ENCODE results near the gene TKFC.

Gene TKFC

DNA sequence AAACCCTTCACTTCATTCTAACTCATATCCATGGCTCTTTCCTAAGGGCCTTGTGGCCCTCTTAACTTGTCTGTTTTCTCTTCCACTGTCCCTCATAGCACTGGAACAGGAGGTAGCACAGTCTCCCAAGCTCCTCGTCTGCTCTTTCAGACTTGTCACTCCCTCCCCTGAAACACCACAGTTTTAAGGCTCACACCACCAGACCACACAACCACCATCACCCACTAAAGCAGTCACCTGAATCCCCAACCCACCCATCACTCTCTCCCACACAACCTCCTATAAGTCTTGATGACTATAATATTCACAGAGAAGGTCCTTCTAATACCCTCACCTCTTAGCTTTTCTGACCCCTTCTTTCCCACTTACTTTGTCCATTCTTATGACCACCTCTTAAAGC is 26.8 kb upstream of the TKFC start:
- no peak overlapping the region for H3K4me2 ChIP-seq (ENCODE audit: low read length)
- no peaks in the 10 kb centered on the region for H3K9me3 ChIP-seq (ENCODE audit: insufficient read depth, low read length)
- H3K36me3 ChIP-seq (replicated peaks; ENCODE audit: low read depth, low read length): peaks cover 80% of the 10 kb centered on the region
- no peaks in the 10 kb centered on the region for H3K79me2 ChIP-seq (ENCODE audit: low read length)
- no peaks in the 10 kb centered on the region for H3K4me1 ChIP-seq (ENCODE audit: low read length)
- no peak overlapping the region for H3K27ac ChIP-seq (ENCODE audit: low read length)
- H3K4me3 ChIP-seq (ENCODE audit: low read length): no peak overlapping the region
- H4K20me1 ChIP-seq (ENCODE audit: insufficient read depth, low read length): no peaks in the 10 kb centered on the region
- no peak overlapping the region for H2AFZ ChIP-seq (ENCODE audit: low read depth, low read length)
- H3K27me3 ChIP-seq (ENCODE audit: low read depth, low read length): no peaks in the 10 kb centered on the region
- H3K9ac ChIP-seq (ENCODE audit: low read length): no peak overlapping the region
- TF ChIP-seq, protein P1, sequence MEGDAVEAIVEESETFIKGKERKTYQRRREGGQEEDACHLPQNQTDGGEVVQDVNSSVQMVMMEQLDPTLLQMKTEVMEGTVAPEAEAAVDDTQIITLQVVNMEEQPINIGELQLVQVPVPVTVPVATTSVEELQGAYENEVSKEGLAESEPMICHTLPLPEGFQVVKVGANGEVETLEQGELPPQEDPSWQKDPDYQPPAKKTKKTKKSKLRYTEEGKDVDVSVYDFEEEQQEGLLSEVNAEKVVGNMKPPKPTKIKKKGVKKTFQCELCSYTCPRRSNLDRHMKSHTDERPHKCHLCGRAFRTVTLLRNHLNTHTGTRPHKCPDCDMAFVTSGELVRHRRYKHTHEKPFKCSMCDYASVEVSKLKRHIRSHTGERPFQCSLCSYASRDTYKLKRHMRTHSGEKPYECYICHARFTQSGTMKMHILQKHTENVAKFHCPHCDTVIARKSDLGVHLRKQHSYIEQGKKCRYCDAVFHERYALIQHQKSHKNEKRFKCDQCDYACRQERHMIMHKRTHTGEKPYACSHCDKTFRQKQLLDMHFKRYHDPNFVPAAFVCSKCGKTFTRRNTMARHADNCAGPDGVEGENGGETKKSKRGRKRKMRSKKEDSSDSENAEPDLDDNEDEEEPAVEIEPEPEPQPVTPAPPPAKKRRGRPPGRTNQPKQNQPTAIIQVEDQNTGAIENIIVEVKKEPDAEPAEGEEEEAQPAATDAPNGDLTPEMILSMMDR (IDR thresholded peaks at IDR 0.05; ENCODE audit: low read depth, low read length): no peak
- no peak for TF ChIP-seq EZH2phosphoT487 (IDR thresholded peaks at IDR 0.05; ENCODE audit: low read depth)

DNA sequence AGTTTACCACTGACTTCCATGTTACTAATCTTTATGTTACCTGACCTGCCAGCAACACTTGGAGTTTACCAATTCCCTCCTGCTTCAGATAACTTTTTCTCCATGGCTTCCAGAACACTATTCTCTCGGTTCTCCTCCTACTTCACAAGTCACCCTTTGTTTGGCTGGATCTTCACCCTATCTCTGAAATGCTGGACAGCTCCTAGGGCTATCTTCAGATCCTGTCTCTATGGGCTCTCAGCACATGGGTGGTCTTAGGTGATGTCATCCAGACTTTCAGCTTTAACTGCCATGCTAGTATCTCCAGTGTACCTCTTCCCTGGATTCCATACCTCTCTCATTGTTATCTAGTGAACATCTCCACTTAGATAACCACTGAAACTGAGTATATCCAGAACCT is 25.7 kb upstream of the TKFC start:
- TF ChIP-seq, protein P1 (IDR thresholded peaks at IDR 0.05; ENCODE audit: low read depth, low read length): no peak
- no peak for TF ChIP-seq EZH2phosphoT487 (IDR thresholded peaks at IDR 0.05; ENCODE audit: low read depth)
- Histone ChIP-seq H4K20me1 (ENCODE audit: insufficient read depth, low read length) (no peaks in the 10 kb centered on the region), H3K36me3 (replicated peaks; ENCODE audit: low read depth, low read length) (peaks cover 80% of the 10 kb centered on the region)

DNA sequence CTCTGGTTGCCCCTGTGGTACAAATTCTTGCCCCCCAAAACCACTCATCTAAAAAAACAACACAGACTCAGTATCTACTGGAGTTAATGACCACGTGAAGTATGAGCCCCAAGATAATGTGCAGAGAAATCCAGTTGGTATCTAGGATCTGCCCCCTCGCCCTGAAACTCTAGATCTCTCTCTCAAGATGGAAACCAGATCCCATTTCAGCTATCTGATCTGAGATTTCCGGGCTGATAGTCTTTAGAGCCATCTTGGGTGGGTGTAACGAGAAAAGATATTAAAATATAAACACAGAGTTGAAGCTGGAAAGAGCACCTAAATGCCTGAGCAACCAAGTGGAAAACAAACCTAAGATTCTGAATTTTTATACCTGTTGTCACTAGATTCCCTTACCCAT is 23.9 kb upstream of the TKFC start:
- H4K20me1 ChIP-seq (ENCODE audit: insufficient read depth, low read length): no peaks in the 10 kb centered on the region

More for the DNA sequence above, 25.7 kb upstream of the TKFC start:
- Histone ChIP-seq H3K9ac (ENCODE audit: low read length) (no peak overlapping the region), H3K27ac (ENCODE audit: low read length) (no peak overlapping the region), H3K4me1 (ENCODE audit: low read length) (no peaks in the 10 kb centered on the region), H3K9me3 (ENCODE audit: insufficient read depth, low read length) (no peaks in the 10 kb centered on the region), H2AFZ (ENCODE audit: low read depth, low read length) (no peak overlapping the region), H3K27me3 (ENCODE audit: low read depth, low read length) (no peaks in the 10 kb centered on the region), H3K79me2 (ENCODE audit: low read length) (no peaks in the 10 kb centered on the region), H3K4me2 (ENCODE audit: low read length) (no peak overlapping the region), H3K4me3 (ENCODE audit: low read length) (no peak overlapping the region)

DNA sequence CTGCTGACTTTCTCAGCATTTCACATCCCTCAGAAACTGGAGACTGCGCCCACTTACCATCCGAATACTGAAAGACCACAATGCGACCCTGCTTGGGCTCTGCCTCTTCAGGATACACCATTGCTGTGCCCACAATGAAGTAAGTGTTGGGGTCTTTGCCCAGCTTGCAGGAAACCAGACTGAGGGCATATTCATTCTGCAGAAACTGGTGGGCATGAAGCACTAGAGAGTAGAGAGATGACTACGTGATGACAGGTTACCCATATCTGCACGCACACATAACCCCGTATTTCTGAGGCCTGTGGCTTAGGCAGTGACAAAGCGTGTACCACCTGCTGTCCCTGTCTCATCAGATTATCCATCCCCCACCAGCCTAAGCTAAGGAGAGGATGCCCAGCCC is 23.3 kb upstream of the TKFC start:
- Histone ChIP-seq H3K9me3 (ENCODE audit: insufficient read depth, low read length) (no peaks in the 10 kb centered on the region), H4K20me1 (ENCODE audit: insufficient read depth, low read length) (no peaks in the 10 kb centered on the region), H3K4me1 (ENCODE audit: low read length) (no peaks in the 10 kb centered on the region), H3K27ac (ENCODE audit: low read length) (no peak overlapping the region), H3K27me3 (ENCODE audit: low read depth, low read length) (no peaks in the 10 kb centered on the region), H2AFZ (ENCODE audit: low read depth, low read length) (no peak overlapping the region), H3K36me3 (replicated peaks; ENCODE audit: low read depth, low read length) (peaks cover 84% of the 10 kb centered on the region), H3K4me3 (ENCODE audit: low read length) (no peak overlapping the region), H3K4me2 (ENCODE audit: low read length) (no peak overlapping the region), H3K79me2 (ENCODE audit: low read length) (no peaks in the 10 kb centered on the region), H3K9ac (ENCODE audit: low read length) (no peak overlapping the region)
- no peak for TF ChIP-seq EZH2phosphoT487 (IDR thresholded peaks at IDR 0.05; ENCODE audit: low read depth)
- TF ChIP-seq, protein P1 (IDR thresholded peaks at IDR 0.05; ENCODE audit: low read depth, low read length): no peak

More for the DNA sequence above, 23.9 kb upstream of the TKFC start:
- TF ChIP-seq EZH2phosphoT487 (IDR thresholded peaks at IDR 0.05; ENCODE audit: low read depth): no peak
- TF ChIP-seq, protein P1 (IDR thresholded peaks at IDR 0.05; ENCODE audit: low read depth, low read length): no peak
- Histone ChIP-seq H3K9me3 (ENCODE audit: insufficient read depth, low read length) (no peaks in the 10 kb centered on the region), H3K9ac (ENCODE audit: low read length) (no peak overlapping the region), H2AFZ (ENCODE audit: low read depth, low read length) (no peak overlapping the region), H3K27ac (ENCODE audit: low read length) (no peak overlapping the region), H3K4me2 (ENCODE audit: low read length) (no peak overlapping the region), H3K4me3 (ENCODE audit: low read length) (no peak overlapping the region), H3K27me3 (ENCODE audit: low read depth, low read length) (no peaks in the 10 kb centered on the region), H3K79me2 (ENCODE audit: low read length) (no peaks in the 10 kb centered on the region), H3K4me1 (ENCODE audit: low read length) (no peaks in the 10 kb centered on the region), H3K36me3 (replicated peaks; ENCODE audit: low read depth, low read length) (peaks cover 79% of the 10 kb centered on the region)
